Sigmoid colon (tissue), 4 donors: Measurements from ENCODE around the gene ENPP7.

Source experiments
- CTCF ChIP-seq, 4 experiments: fragments of 450-650 bp in 3 of 4; fragments of 200-600 bp in 1 of 4; IDR thresholded peaks; one replicate each; pipeline ENCODE4 v1.5.1; 2016 to 2019; ENCODE audit warnings: antibody characterized with exemption in 4 of 4, mild to moderate bottlenecking in 3 of 4, moderate library complexity in 2 of 4
- EP300 ChIP-seq, 4 donors: sonication (generic); formaldehyde crosslinking; IDR thresholded peaks; one replicate each; pipeline ENCODE4 v1.6.1; 2017; ENCODE audit warnings: antibody characterized with exemption in 4 of 4
- POLR2AphosphoS5 ChIP-seq, 4 donors: sonication (generic); formaldehyde crosslinking; IDR thresholded peaks; one replicate each; pipeline ENCODE4 v1.6.1; 2017; ENCODE audit warnings: antibody characterized with exemption in 4 of 4

GRCh38 chr17:79686476-79686875 is 44.3 kb upstream of the ENPP7 start:
- TF ChIP-seq POLR2AphosphoS5 (IDR thresholded peaks at IDR 0.05) = no peak
- TF ChIP-seq CTCF (IDR thresholded peaks at IDR 0.05) = no peak
- no peak for TF ChIP-seq EP300 (IDR thresholded peaks at IDR 0.05)
